PC-9 (cell line): ENCODE measurements around the gene RGS3.

Experiments
- CTCF ChIP-seq: fragments of 200-600 bp; sonication (generic); conservative IDR thresholded peaks from 2 replicates; pipeline ENCODE4 v1.6.1; 2017; ENCODE audit warnings: mixed run types, antibody characterized with exemption, mild to moderate bottlenecking, moderate library complexity
- EZH2 ChIP-seq: fragments of 200-600 bp; sonication (generic); IDR thresholded peaks from 2 replicates; pipeline ENCODE4 v1.8.0; 2017; ENCODE audit warnings: antibody characterized with exemption, low read depth

- TF ChIP-seq CTCF (no peak), EZH2 (no peak)
These were observed 39.0 kb downstream of the RGS3 start for GRCh38 chr9:113502427-113503034.
